Endometrial microvascular endothelial cells (primary cell): ENCODE data around the gene DNAJC5G. TPM values are rescaled to one million over a fixed set of nuclear protein-coding genes. Genes with fewer than 3 reads are reported as not detected.
"Not testable (repeated sequence)": the region's sequence is repeated elsewhere in the genome, so short reads cannot be mapped to it uniquely, and the experiment has no call there.

Source experiments
- in situ Hi-C: cut with HindIII; loops from 2 replicates; pipeline ENCODE4 v1.10.0; 2017; ENCODE audit warnings: low sequenced_read_pairs, low pct_unique_long_range_greater_than_20kb; ENCODE audit errors: inconsistent ontology term
- total RNA-seq: library from RNA; depleted of rRNA; stranded (reverse); fragments of >200 nt; gene quantifications from one replicate; pipeline ENCODE4 v1.2.3, GENCODE V29; 2015; ENCODE audit errors: inconsistent ontology term

Gene DNAJC5G
- total RNA-seq, 1 donor from 2014 or later: not detected

GRCh38 chr2:27271631-27272340 lies 3.4 kb upstream of the DNAJC5G start:
- in situ Hi-C loops: no loop called here

DNA sequence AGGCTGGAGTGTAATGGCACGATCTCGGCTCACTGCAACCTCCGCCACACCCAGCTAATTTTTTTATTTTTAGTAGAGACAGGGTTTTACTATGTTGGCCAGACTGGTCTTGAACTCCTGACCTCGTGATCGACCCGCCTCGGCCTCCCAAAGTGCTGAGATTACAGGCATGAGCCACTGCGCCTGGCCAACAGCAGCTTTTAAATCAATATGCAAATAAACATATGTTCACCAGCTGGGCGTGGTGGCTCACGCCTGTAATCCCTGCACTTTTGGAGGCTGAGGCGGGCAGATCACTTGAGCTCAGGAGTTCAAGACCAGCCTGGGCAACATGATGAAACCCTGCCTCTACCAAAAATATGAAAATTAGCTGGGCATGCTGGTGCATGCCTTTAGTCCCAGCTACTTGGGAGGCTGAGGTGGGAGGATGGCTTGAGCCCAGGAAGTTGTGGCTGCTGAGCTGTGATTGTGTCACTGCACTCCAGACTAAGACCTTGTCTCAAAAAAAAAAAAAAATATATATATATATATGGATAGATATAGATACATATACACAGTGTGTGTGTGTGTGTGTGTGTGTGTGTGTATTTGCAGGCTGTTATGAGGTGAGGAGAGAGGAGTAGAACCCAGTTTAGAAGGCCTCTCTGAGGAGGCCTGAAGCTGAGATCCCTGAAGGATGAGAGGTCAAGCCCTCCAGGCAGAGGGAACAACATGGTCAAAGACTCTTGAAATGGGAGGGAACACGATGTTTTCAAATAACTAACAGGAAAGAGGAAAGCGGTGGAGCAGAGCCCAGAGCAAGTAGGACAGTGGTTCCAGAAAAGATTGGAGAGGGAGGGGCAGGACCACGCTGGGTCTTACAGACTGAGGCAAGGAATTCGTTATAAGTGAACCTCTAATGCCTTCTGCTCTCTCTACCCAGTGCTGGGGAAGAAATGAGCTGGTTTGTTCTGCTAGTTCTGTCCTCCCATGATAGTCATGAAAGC lies 2.4 kb upstream of the DNAJC5G start:
- in situ Hi-C loops: not testable (repeated sequence)

DNA sequence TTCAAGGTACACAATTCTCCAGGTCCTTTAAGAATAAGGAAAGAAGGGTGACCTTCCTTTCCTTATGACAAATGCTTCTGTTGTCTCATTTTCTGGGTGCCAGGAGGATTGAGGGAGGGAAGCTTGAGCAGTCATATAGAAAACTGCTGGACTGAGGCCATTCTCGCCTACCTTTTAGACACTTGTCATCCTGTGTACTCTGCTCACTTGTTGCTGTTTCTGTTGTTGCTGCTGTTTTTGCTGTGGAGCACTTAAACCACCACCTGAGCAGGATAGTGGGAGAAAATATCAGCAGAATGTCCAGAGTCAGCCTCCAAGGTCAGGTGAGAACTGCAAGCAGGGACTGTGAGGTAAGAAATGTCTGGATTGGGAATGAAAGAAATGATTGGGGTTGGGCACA lies 2.8 kb downstream of the DNAJC5G start:
- in situ Hi-C loops: no loop called here

DNA sequence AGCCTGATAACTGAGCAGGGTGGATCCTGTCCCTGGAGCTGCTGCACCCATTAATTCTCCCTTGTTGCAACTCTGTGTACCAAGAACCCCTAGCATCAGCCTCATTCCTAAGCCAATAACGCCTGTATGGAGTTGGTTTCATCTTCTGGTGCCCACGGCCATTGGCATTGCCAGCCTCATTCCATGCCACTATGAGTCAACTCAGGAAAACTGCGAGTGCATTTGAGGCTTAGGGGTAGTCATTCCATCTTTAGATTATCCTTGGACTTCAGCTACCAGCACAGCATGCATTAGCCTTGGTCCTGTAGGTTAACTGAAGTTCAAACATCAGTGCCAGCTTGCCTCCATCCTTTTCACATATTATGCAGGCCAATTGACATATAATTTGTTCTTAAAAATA lies 5.6 kb downstream of the DNAJC5G start:
- in situ Hi-C loops: no loop called here

- in situ Hi-C loops: no loop called here
Observed at GRCh38 chr2:27281442-27281841, 6.2 kb downstream of the DNAJC5G start.

GRCh38 chr2:27281855-27282559 lies 6.8 kb downstream of the DNAJC5G start, which contains the start of gene TRIM54:
Gene TRIM54 (plus strand): TSS chr2:27282429. CDS start chr2:27282732, 303 bp downstream.
- in situ Hi-C loops: no loop called here

DNA sequence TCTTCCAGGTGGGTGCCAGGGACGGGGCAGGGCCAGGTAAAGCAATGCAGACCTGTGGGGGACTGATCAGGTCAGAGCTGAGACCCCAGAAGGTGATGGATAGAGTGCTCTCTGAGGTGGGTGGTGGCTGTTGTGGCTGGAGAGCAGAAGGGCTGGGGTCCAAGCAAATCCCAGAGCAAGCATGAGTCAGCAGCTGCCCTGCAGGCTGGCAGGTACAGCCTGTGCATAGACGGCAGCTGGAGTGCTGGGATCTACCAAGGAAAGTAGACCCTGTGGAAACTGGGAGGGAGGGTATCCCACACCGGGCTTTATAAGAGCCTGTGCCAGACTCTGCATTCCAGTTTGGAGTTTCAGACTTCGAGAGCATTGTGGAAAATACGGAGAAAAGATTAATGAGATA lies 7.7 kb downstream of the DNAJC5G start:
- in situ Hi-C loops: no loop called here

DNA sequence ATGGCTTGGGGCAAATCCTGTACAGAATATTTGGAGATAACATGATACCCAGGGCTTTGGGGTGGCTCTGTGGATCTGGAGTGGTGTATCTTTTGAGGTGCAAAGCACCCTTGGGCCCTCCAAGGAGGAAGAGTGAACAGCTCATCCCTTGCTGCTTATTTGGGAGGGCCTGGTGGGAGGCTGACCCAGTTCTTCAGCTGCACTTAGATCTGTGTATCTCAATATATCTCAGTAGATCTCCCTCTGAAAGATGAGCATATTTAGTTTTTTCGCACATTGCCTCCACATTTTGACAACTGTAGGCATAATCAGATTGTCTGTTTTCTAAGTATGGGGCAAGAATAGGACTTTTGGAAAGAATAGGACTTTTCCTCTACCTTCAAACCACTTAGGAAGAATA lies 9.8 kb downstream of the DNAJC5G start:
- in situ Hi-C loops: no loop called here

DNA sequence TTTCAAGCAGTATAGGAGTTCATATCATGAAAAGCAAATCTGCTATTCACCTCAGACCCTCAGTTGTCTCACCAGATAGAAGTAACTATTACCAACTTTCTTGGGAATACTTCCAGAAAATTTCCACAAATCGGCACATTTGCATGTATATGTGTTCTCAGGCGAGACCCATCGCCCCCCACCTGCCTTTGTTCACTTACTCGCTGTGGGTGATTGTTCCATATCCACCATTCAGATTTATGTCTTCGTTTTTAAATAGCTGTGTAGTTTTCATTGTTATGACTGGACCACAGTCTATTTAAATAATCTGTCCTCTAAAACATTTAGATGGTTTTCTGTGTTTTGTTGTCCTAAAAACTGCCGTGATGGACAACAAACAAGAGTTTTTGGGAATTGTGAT lies 10.2 kb downstream of the DNAJC5G start:
- in situ Hi-C loops: no loop called here

DNA sequence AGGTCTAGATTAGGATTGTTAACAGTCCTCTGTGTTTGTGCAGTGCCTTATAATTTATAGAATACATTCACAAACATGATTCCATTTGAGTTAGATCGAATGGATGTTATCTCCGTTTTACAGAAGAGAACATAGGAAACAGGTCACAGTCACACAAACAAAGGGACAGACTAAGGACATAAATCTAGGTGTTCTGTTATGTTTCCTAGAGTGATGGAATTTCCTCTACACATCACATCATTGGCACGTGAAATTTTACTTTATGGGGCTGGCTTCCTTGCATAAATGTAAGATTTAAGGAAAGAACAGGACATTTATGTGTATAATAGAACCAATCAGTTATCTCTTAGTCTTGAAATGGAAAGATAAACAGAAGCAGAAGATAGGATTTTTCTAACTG lies 13.4 kb downstream of the DNAJC5G start:
- in situ Hi-C loops: no loop called here

DNA sequence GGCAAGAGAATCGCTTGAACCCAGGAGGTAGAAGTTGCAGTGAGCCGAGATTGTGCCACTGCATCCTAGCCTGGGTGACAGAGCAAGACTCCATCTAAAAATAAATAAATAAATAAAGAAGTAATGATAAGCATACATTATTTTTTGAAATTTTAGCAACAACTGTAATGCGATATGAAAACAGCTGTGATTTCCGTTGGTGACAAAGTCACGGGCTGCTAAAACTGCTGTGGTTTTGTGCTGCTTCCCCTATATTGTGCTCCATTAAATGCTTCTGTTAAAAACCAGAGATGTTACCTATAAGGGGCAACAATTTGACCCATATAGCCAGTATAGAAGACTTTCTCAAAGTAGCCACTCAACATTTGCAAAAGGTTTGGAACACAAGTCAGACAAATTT lies 15.3 kb downstream of the DNAJC5G start:
- in situ Hi-C loops: no loop called here

- in situ Hi-C loops: no loop called here
Observed at GRCh38 chr2:27291865-27292264, 16.6 kb downstream of the DNAJC5G start.

GRCh38 chr2:27294928-27295327 lies 19.7 kb downstream of the DNAJC5G start:
- in situ Hi-C loops: no loop called here

- in situ Hi-C loops: no loop called here
Observed at GRCh38 chr2:27296481-27296880, 21.2 kb downstream of the DNAJC5G start.

DNA sequence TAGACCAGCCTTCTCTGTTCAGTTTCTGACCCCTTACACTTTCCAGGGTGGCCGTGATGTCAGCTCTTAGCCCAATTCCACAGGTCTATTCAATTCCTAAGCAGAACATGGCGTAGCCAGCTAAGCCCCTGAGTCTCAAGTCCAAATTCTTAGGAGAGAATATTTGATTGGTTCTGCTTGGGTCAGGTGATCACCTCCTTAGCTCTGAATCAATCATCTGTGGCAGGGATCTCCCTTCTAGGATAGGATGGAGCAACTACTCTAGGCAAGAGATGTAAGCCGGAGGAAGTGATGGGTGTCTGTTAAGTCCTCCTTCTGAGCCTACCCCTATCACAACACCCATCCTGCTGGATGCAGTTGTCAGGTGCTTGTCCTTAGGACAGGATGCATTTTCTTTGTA lies 22.0 kb downstream of the DNAJC5G start:
- in situ Hi-C loops: no loop called here

DNA sequence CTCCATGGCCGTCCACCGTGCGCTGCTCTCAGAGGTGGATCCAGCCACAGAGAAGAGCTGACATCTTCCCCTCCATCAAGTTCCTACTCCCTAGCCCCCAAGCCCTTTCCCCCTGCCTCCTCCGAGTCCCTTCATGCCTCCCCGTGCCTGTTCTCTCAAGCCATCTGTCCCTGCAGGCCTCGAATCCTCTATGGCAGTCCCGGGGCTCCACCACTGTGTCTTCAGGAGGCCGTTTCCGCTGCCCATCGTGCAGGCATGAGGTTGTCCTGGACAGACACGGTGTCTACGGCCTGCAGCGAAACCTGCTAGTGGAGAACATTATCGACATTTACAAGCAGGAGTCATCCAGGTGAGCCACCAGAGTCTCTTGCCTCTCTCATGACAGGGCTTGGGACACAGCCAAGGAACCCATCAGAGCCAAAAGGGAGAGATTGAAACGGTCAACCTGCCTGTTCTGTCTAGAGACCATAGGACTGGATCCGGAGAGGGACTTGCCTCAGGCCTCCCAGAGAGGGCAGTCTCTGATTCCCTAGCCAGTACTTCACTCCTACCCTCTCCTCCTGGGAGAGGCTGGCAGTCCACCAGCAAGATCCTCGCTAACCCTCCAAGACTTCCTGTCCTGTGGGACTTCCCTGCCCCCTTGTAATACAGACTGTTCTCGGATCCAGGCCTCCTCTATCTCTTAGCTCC lies 23.3 kb downstream of the DNAJC5G start:
- in situ Hi-C loops: no loop called here

DNA sequence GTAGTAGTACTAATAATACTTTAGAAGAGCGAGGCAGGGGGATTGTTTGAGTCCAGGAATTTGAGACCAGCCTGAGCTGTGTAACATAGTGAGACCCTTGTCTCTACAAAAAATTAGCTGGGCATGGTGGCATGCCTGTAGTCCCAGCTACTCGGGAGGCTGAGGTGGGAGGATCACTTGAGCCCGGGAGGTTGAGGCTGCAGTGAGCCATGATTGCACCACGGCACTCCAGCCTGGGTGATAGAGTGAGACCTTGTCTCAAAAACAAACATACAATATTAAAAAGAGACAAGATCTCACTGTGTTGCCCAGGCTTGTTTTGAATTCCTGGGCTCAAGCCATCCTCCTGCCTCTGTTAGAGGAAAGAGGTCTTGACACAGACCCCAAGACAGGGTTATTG lies 25.4 kb downstream of the DNAJC5G start:
- in situ Hi-C loops: not testable (repeated sequence)

DNA sequence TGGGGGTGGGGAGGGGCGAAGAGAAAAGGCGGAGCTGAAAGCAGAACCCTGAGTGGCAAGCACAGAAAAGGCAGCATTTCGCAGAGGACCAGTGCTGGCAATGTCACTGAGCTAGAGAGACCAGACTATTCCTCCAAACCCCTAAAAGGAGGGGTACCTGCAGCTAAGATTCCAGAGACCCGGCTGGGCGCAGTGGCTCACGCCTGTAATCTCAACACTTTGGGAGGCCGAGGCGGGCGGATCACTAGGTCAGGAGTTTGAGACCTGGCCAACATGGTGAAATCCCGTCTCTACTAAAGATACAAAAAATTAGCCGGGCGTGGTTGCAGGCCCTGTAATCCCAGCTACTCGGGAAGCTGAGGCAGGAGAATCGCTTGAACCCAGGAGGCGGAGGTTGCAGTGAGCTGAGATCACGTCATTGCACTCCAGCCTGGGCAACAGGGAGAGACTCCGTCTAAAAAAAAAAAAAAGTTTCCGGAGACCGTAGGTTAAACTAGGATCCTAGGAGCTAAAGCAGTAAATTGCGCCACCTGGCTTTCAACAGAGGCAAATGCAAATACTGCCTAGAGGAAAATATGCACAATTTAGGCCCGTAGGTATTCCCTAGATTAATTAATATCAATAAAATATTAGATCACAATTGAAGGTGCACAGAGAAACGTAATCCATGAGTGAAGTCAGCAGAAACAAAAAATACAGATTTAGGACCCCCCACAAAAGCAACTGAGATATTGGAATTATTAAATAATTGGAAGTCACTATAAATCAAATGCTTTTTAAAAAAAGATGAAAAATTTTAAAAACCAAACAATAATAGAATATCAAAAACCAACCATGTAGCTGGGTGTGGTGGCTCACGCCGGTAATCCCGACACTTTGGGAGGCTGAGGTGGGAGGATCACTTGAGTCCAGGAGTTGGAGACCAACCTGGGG lies 28.1 kb downstream of the DNAJC5G start:
- in situ Hi-C loops: no loop called here
